GM10266 (cell line): ENCODE data around the gene C12orf42.

Source experiments
- DNase-seq: peaks from one replicate; pipeline ENCODE4 v3.0.0; 2012; ENCODE audit errors: extremely low spot score
- TF ChIP-seq, protein P1 (sequence below): IDR thresholded peaks from 2 replicates; pipeline ENCODE4 v1.5.1; 2012; ENCODE audit warnings: mild to moderate bottlenecking, low read depth; ENCODE audit not compliant: control insufficient read depth, insufficient read depth; ENCODE audit errors: missing control alignments

C12orf42 gene

DNA sequence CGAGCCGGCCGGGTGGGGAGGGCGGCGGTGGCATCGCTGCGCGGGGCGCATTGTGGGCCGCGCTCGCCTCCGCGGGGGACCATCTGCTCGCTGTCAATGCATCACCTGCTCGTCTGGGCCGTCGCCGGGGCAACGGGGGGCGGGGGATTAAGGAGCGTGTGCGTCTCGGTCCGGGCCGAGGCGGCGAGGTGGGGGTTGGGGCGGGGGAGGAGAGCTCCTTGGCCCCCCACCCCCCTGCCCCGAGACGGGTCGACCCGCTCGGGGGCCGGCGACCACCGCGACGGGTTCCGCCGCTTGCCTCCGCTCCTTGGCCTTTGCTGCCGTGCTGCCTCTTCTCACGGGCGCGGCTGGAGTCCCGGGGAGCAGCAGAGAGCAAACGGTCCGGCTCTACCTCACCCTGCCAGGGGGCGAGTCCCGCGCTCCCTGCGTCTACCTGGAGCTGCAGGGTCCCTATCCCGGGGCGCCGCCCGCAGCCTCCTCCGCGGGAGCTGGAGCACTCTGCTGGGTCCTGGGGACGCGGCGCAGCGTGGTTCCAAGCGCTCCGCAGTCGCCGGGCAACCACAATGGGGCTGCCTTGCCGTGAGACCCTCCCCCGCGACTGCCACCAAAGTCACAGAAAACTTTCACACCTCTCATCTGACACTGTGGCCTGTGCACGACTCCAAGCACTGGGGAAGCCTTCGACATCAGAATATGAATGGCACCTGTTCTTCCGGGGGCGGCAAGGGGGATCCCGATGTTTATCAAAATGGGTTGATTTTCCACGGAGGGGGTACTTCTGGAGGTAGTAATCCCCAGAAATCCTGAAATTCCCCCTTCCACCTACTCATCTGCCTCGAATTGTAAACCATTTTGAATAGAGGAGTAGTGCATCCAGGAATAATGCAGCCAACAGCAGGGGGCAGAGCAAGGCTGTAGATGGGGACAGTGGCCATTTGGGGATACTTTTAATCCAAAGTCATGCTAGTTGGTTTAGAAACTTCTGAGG, at the start of gene C12orf42:
TSS of gene C12orf42 (minus strand) at position 500 of the 988 bp plus-strand sequence. CDS start 17,542 bp downstream, outside the sequence.
- DNase-seq: peak; percentile 82
- TF ChIP-seq, protein P1, sequence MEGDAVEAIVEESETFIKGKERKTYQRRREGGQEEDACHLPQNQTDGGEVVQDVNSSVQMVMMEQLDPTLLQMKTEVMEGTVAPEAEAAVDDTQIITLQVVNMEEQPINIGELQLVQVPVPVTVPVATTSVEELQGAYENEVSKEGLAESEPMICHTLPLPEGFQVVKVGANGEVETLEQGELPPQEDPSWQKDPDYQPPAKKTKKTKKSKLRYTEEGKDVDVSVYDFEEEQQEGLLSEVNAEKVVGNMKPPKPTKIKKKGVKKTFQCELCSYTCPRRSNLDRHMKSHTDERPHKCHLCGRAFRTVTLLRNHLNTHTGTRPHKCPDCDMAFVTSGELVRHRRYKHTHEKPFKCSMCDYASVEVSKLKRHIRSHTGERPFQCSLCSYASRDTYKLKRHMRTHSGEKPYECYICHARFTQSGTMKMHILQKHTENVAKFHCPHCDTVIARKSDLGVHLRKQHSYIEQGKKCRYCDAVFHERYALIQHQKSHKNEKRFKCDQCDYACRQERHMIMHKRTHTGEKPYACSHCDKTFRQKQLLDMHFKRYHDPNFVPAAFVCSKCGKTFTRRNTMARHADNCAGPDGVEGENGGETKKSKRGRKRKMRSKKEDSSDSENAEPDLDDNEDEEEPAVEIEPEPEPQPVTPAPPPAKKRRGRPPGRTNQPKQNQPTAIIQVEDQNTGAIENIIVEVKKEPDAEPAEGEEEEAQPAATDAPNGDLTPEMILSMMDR: peak; percentile 80

DNA sequence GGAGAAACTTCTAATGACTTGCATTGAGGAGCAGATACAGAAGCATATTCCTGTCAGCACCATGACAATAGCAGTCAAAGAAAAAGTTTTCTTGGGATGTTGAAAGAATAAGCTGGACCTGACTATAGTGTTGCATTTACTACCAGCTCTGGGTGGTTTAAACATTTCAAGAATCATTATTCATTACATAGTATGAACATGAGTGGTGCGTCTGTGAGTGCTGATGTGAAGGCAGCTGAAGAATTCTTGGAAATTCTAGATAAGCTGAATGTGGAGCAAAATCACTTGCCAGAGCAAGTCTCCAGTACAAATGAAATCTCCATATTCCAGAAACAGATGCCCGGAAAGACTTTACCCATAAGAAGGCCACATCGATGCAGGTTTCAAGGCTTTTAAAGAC, 46.3 kb upstream of the C12orf42 start:
- no peak for DNase-seq
- TF ChIP-seq, protein P1: no peak

DNA sequence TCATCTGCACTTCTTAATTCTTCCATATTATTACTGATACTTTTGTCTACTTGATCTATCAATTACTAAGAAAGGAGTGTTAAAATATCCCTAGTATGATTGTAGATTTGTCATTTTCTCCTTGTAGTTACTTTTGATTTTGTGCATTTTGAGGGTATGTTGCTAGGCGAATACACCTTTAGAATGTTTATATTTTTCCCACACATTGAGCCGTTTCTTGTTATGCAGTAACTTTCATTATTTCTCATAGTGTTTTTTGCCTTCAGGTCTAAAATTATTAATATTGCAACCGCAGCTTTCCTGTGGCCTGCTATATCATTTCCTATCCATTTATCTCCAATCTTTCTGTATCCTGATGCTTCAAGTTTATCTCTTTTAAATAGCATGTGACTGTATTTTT, 44.6 kb upstream of the C12orf42 start:
- no peak for DNase-seq
- TF ChIP-seq, protein P1: no peak

DNA sequence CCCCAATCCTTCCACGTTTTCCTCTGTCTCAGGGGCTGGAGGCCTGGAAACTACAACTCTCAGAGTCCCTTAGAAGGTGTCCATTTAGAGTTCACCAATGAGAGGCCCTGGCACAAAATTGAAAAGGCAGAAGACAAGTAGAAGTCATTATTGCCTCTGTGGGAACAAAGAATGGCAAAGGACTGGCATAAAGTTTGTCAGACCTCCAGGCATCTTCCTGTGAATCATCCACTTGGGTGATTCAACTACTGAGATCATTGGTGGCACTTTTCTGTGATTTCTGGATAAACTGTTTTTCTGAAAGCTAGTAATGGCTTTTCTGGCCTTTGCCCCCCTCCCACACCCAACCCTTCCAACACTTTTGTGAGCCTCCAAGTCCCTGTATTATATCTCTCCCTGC, 42.6 kb upstream of the C12orf42 start:
- no peak for DNase-seq
- TF ChIP-seq, protein P1: no peak

DNA sequence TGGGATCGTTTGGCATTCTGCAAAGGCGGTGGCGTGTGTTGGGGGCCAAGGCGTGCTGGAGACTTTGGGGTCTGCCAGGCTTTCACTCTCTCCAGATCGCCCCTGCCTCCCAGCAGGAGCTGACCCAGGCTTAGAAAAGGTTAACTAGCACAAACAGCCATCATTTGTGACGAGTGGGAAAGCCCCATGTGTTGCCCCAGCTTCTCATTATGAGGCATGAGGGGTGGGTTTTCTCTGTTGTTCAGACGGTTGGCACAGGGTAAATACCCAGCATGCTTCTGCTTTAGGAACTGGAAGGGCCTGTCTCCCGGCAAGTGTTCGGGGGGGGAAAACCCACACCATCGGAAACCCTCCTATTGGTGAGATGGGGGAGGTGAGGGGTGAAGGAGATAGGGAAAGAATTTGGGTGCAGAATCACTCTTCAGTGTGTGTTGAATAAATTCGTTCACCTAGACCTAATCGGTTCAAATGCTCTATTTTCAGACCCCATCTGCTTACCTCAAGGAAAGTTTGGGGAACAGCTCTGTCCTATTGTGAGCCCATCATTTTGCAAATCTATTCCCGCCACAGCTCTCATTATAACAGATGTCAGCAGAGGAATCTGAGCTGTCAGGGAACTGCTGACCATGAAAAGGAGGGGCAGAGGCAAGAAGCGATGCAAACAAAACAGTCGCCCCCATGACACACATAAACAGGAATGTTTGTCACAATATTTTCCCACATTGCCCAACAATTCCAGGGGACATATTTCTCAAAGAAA, 34.7 kb upstream of the C12orf42 start:
- DNase-seq: peak; percentile 21
- TF ChIP-seq, protein P1: no peak

DNA sequence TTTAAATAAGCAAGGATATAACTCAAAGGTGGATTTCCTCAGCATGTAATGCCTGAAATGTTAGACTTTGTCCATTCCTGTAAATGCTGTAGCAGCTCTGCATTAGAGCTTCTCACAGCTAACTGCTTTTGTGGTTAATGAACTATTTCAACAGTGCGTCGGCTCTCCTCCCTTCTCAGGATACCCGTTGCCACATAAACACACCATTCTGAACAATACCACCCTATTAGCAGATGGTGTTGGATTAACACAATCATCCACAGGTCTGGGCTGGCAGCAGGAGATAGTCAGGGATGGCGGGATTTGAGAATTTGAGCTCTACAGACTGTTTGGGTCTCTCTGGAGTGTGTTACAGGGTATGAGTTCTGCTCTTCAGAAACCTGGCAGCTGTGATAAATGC, 33.5 kb upstream of the C12orf42 start:
- TF ChIP-seq, protein P1: no peak
- DNase-seq: no peak

DNA sequence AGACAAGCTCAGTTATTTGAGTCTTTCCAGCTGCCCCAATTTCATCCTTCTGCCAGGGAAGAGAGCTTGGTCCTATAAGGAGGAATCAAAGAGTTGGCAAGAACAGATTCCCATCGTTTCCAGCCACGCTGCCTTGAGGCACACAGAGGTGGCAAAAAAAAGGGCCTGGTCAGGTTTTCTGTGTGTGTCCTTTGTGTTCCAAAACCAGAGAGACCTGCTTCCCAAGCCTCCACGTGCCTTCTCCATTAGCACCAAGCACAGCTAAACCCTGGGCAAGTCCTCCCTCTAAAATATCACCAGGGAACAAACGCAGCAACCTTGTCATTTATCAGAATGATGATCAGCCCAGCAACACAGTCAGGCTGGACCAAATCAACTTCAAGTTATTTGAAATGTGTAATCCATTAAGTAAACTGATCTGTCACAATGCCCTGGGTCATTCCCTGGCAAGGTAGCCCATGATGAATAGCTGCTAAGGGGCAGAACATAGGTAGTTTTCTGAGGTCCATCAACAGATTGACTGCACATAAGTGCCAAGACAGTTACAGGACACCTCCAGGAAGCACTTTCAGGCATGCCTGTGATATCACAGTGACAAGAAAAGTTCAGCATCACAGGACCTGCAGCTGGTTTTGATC, 28.6 kb upstream of the C12orf42 start:
- DNase-seq: no peak
- TF ChIP-seq, protein P1: no peak
